Psoas muscle (tissue), 8 donors: ENCODE results near the gene UBE2E2. TPM values are rescaled to one million over a fixed set of nuclear protein-coding genes. Genes with fewer than 3 reads are reported as not detected.

Experiments
- ATAC-seq, 4 donors: fragments of 200-7000 bp; cut with Tn5 transposase; one replicate each; pipeline ENCODE4 v1.9.1; 2020; ENCODE audit warnings: moderate library complexity in 3 of 4, mild to moderate bottlenecking in 2 of 4
- DNase-seq, 2 donors: peaks; one replicate each; pipeline ENCODE4 v3.0.0-alpha.2; 2020
- H3K27ac ChIP-seq: fragments of 200-600 bp; one replicate; pipeline ENCODE4 v1.8.0; 2022
- H3K27me3 ChIP-seq, 3 donors: fragments of 200-600 bp in 1 of 3; one replicate each; pipeline versions ENCODE4 v1.6.1 to v1.8.0; 2013 to 2022; ENCODE audit warnings: low read length in 2 of 3, mild to moderate bottlenecking in 2 of 3, moderate library complexity in 1 of 3; ENCODE audit not compliant: insufficient read depth in 3 of 3
- H3K36me3 ChIP-seq, 2 donors: fragments of 200-600 bp in 1 of 2; one replicate each; pipeline versions ENCODE4 v1.6.1 to v1.8.0; 2013 to 2022; ENCODE audit warnings: low read depth in 1 of 2, mild to moderate bottlenecking in 1 of 2, moderate library complexity in 1 of 2; ENCODE audit not compliant: insufficient read depth in 1 of 2
- H3K4me1 ChIP-seq: fragments of 200-600 bp; one replicate; pipeline ENCODE4 v1.8.0; 2022
- H3K4me3 ChIP-seq: fragments of 200-600 bp; one replicate; pipeline ENCODE4 v1.8.0; 2022; ENCODE audit warnings: mild to moderate bottlenecking
- H3K9me3 ChIP-seq: fragments of 200-600 bp; one replicate; pipeline ENCODE4 v1.8.0; 2022
- CTCF ChIP-seq: fragments of 200-600 bp; IDR thresholded peaks from one replicate; pipeline ENCODE4 v1.8.0; 2022; ENCODE audit warnings: antibody characterized with exemption
- WGBS, 3 donors: extraction: QIAGEN DNeasy Blood & Tissue Kit; methylation state at CpG; one replicate each; pipeline versions ENCODE4 v1.1.6 to v1.1.7; 2013; 5-methylcytosine and 5-hydroxymethylcytosine counted together
- intact Hi-C, 2 donors: fragments of 100-400 bp; cut with DNase I; formaldehyde crosslinking; loops; one replicate each; pipeline versions ENCODE4 v1.11.0 to v1.14.2; 2022
- polyA plus RNA-seq, 3 donors: library from polyadenylated mRNA; stranded (reverse); fragments of 200-250 nt; gene quantifications; one replicate each; pipeline ENCODE4 v1.2.3, GENCODE V29; 2013
- total RNA-seq, 4 donors: library from RNA; stranded (reverse); fragmentation: NEBNext Ultra II Directional in 2 of 4; extraction: Animal tissue kit (Norgen Biotek cat#: 25700) in 2 of 4; gene quantifications; one replicate each; pipeline versions ENCODE4 v1.2.1 to v1.2.4, GENCODE V29; 2021 to 2023
- donor health status: healthy with polysubstance abuse.
- donor health status: DM: no; HTN: no; CAD: no; lungs with moderate emphysema.
- donor health status: Bipolar disorder and iron deficiency.
- donor health status: healthy.
- donor health status: DM: yes; HTN: yes; CAD: no.
- donor health status: DM: no; HTN: no; CAD: no.
- donor health status: DM: no; HTN: no; CAD: no.
- donor health status: DM: yes; HTN: yes; CAD: no.

UBE2E2 gene
- total and polyA plus RNA-seq, 7 donors = 12.9 to 38.2 (median 34.0) TPM

- no peak for ATAC-seq
Measured at GRCh38 chr3:23377928-23378672, 175.0 kb downstream of the UBE2E2 start.

GRCh38 chr3:23383875-23384274 is 180.7 kb downstream of the UBE2E2 start:
- no peak overlapping the region for H3K4me3 ChIP-seq
- intact Hi-C loops = no loop called here
- H3K36me3 ChIP-seq = no peaks in the 10 kb centered on the region
- H3K27me3 ChIP-seq = no peaks in the 10 kb centered on the region
- 68 to 75% (median 75%) methylated on average over 3 of the region's 3 CpGs for WGBS, 3 donors
- H3K4me1 ChIP-seq = peaks cover 51% of the 10 kb centered on the region
- DNase-seq (no peak), ATAC-seq (peak; percentile 38 to 82 (median 68))
- no peak for TF ChIP-seq CTCF
- no peak overlapping the region for H3K27ac ChIP-seq
- H3K9me3 ChIP-seq = no peaks in the 10 kb centered on the region

More at GRCh38 chr3:23377928-23378672, 175.0 kb downstream of the UBE2E2 start:
- intact Hi-C loops = no loop called here
- no peak for TF ChIP-seq CTCF
- DNase-seq = no peak
- 94 to 97% (median 97%) methylated on average over 1 of the region's 1 CpG for WGBS, 3 donors
- no peaks in the 10 kb centered on the region for H3K9me3 ChIP-seq
- peaks cover 9% of the 10 kb centered on the region for H3K4me1 ChIP-seq
- no peak overlapping the region for H3K4me3 ChIP-seq
- H3K27ac ChIP-seq = no peak overlapping the region
- H3K36me3 ChIP-seq = no peaks in the 10 kb centered on the region
- H3K27me3 ChIP-seq = no peaks in the 10 kb centered on the region

GRCh38 chr3:23385327-23385726 is 182.2 kb downstream of the UBE2E2 start:
- no peak overlapping the region for H3K4me3 ChIP-seq
- no peaks in the 10 kb centered on the region for H3K9me3 ChIP-seq
- H3K36me3 ChIP-seq = no peaks in the 10 kb centered on the region
- H3K27me3 ChIP-seq = no peaks in the 10 kb centered on the region
- ATAC-seq (peak; percentile 39 to 64 (median 62)), DNase-seq (no peak)
- H3K4me1 ChIP-seq = peaks cover 51% of the 10 kb centered on the region
- WGBS, 3 donors = 11 to 26% (median 16%) methylated on average over 1 of the region's 1 CpG
- no peak overlapping the region for H3K27ac ChIP-seq
- TF ChIP-seq CTCF = no peak
- intact Hi-C loops = no loop called here

- Histone ChIP-seq H3K9me3 (no peaks in the 10 kb centered on the region), H3K4me3 (no peak overlapping the region), H3K27me3 (no peaks in the 10 kb centered on the region), H3K36me3 (no peaks in the 10 kb centered on the region), H3K27ac (no peak overlapping the region), H3K4me1 (peaks cover 69% of the 10 kb centered on the region)
- intact Hi-C loops = no loop called here
- DNase-seq = no peak
- TF ChIP-seq CTCF = no peak
- 28 to 57% (median 34%) methylated on average over 3 of the region's 3 CpGs for WGBS, 3 donors
- no peak for ATAC-seq
Measured at GRCh38 chr3:23387286-23387918, 184.3 kb downstream of the UBE2E2 start.
